Measurements from ENCODE around the gene AADACL3. TPM values are rescaled to one million over a fixed set of nuclear protein-coding genes. Genes with fewer than 3 reads are reported as not detected.

AADACL3 gene
- total and polyA plus RNA-seq, 2 of the 13 experiments (the other 11 are each of a cell fraction or from before 2014, with no cell fraction given): not detected

DNA sequence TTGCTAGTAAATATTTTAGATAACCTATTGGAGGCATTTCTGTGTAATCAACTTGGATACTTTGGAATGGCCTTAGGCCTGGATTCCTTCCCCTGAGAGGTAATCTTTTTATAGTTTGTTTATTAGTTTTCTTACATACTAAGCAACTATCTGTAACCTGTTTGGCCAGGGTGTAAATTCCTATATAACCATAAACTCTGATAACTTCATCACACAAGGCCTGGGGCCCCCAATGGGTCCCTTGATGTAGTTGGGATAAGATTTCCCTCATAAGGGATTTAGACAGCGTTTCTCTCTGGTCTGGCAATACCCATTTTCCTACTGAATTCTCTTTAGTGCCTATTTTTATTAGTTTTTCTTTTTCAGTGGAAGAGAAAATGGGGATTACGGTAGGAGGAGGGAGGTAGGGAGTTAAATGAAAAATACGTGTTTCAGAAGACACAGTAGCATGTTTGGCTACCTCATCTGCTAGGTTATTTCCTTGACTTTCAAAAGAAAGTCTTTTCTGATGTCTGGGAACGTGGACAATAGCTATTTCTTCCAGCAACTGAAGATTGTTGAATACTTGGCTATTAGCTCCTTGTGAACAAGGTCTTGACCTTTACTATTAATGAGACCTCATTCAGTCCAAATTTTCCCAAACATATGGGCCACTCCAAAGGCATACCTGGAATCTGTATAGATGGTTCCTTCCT is 7.4 kb upstream of the AADACL3 start:
- Histone ChIP-seq H3K9ac (ENCODE audit: insufficient read depth, low read depth, low read length) (no peak overlapping the region), H2AFZ (ENCODE audit: low read length) (no peak overlapping the region), H3K4me3 (replicated peaks in 1 of 3; ENCODE audit: insufficient read depth in 1 of 3, low read depth in 2 of 3, low read length in 3 of 3) (no peak overlapping the region), H3K4me1 (ENCODE audit: insufficient read depth, low read length) (no peaks in the 10 kb centered on the region), H4K20me1 (ENCODE audit: insufficient read depth, low read length) (no peaks in the 10 kb centered on the region), H3K79me2 (ENCODE audit: insufficient read depth, low read length) (no peaks in the 10 kb centered on the region), H3K9me3 (ENCODE audit: low read length) (no peaks in the 10 kb centered on the region), H3K36me3 (replicated peaks in 1 of 2; ENCODE audit: control insufficient read depth in 1 of 2, insufficient read depth in 2 of 2, low read length in 2 of 2) (no peaks in the 10 kb centered on the region), H3K27ac (ENCODE audit: extremely low read length, insufficient read depth, low read length) (no peak overlapping the region), H3K27me3 (ENCODE audit: control insufficient read depth in 1 of 2, insufficient read depth in 2 of 2, low read length in 2 of 2) (peaks cover 1 to 8% of the 10 kb centered on the region in 2 experiments; a peak in 1 of 5 replicates), H3K4me2 (ENCODE audit: low read depth, low read length) (no peak overlapping the region)
- DNase-seq (ENCODE audit: low spot score) (no peak), FAIRE-seq (no peak), ATAC-seq (no peak)
- TF ChIP-seq, protein P1, sequence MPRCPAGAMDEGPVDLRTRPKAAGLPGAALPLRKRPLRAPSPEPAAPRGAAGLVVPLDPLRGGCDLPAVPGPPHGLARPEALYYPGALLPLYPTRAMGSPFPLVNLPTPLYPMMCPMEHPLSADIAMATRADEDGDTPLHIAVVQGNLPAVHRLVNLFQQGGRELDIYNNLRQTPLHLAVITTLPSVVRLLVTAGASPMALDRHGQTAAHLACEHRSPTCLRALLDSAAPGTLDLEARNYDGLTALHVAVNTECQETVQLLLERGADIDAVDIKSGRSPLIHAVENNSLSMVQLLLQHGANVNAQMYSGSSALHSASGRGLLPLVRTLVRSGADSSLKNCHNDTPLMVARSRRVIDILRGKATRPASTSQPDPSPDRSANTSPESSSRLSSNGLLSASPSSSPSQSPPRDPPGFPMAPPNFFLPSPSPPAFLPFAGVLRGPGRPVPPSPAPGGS (CRISPR knock-in tag; IDR thresholded peaks at IDR 0.05): no peak
- no peak for TF ChIP-seq HMG20B (CRISPR knock-in tag; conservative IDR thresholded peaks at IDR 0.05)
- TF ChIP-seq XRCC5 (optimal IDR thresholded peaks at IDR 0.05; ENCODE audit: low read length): no peak
- WGBS (ENCODE audit: low lambda C conversion rate): under 1% methylated on average over 4 of the region's 4 CpGs
- ChIA-PET POLR2A (no interaction called here), CTCF (ENCODE audit: low intra/inter-chr PET ratio, low total read pairs) (no interaction called here)
- intact Hi-C loops (cut with micrococcal nuclease; ENCODE audit: unreplicated experiment): no loop called here
- BruUV-seq (replicated peaks): no TSS peak
- in situ Hi-C loops (cut with HindIII; ENCODE audit: extremely low pct_ligation_motif_present, low pct_unique_long_range_greater_than_20kb): no loop called here

DNA sequence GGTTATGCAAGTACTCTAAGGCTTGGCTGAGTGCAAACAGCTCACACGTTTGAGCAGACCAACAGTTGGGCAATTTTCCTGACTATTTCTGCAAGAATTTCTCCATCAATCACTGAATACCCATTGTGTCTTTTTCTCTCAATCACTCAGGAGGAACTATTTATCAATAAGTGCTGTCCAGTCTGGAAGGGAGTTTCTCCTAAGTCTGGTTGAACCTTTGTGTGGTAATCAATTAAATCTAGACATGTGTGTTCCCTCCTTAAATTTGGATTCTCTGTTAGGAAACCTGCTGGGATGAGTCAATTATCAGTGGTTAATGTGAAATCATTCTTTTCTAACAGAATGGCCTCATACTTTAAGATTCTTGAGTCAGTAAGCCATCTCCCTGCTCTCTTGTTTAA is 6.8 kb upstream of the AADACL3 start:
- no peak overlapping the region for H3K4me2 ChIP-seq (ENCODE audit: low read depth, low read length)
- no peaks in the 10 kb centered on the region for H3K4me1 ChIP-seq (ENCODE audit: insufficient read depth, low read length)
- BruUV-seq (replicated peaks): no TSS peak
- CTCF ChIA-PET (ENCODE audit: low intra/inter-chr PET ratio, low total read pairs): no interaction called here
- no peak overlapping the region for H3K27ac ChIP-seq (ENCODE audit: extremely low read length, insufficient read depth, low read length)
- FAIRE-seq (no peak), DNase-seq (ENCODE audit: low spot score) (no peak), ATAC-seq (no peak)
- no peaks in the 10 kb centered on the region for H3K79me2 ChIP-seq (ENCODE audit: insufficient read depth, low read length)
- H3K9me3 ChIP-seq (ENCODE audit: low read length): no peaks in the 10 kb centered on the region
- 0% methylated on average over 1 of the region's 1 CpG for WGBS (ENCODE audit: low lambda C conversion rate)
- H4K20me1 ChIP-seq (ENCODE audit: insufficient read depth, low read length): no peaks in the 10 kb centered on the region
- no peak for TF ChIP-seq KDM6A (CRISPR knock-in tag; IDR thresholded peaks at IDR 0.05; ENCODE audit: low read depth)
- no peak for TF ChIP-seq ZNF598 (CRISPR knock-in tag; IDR thresholded peaks at IDR 0.05; ENCODE audit: borderline replicate concordance)
- no peak for TF ChIP-seq TRIM24 (CRISPR knock-in tag; IDR thresholded peaks at IDR 0.05)
- TF ChIP-seq, protein P2, sequence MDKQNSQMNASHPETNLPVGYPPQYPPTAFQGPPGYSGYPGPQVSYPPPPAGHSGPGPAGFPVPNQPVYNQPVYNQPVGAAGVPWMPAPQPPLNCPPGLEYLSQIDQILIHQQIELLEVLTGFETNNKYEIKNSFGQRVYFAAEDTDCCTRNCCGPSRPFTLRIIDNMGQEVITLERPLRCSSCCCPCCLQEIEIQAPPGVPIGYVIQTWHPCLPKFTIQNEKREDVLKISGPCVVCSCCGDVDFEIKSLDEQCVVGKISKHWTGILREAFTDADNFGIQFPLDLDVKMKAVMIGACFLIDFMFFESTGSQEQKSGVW (CRISPR knock-in tag; IDR thresholded peaks at IDR 0.05; ENCODE audit: borderline replicate concordance): no peak
- TF ChIP-seq, protein P3, sequence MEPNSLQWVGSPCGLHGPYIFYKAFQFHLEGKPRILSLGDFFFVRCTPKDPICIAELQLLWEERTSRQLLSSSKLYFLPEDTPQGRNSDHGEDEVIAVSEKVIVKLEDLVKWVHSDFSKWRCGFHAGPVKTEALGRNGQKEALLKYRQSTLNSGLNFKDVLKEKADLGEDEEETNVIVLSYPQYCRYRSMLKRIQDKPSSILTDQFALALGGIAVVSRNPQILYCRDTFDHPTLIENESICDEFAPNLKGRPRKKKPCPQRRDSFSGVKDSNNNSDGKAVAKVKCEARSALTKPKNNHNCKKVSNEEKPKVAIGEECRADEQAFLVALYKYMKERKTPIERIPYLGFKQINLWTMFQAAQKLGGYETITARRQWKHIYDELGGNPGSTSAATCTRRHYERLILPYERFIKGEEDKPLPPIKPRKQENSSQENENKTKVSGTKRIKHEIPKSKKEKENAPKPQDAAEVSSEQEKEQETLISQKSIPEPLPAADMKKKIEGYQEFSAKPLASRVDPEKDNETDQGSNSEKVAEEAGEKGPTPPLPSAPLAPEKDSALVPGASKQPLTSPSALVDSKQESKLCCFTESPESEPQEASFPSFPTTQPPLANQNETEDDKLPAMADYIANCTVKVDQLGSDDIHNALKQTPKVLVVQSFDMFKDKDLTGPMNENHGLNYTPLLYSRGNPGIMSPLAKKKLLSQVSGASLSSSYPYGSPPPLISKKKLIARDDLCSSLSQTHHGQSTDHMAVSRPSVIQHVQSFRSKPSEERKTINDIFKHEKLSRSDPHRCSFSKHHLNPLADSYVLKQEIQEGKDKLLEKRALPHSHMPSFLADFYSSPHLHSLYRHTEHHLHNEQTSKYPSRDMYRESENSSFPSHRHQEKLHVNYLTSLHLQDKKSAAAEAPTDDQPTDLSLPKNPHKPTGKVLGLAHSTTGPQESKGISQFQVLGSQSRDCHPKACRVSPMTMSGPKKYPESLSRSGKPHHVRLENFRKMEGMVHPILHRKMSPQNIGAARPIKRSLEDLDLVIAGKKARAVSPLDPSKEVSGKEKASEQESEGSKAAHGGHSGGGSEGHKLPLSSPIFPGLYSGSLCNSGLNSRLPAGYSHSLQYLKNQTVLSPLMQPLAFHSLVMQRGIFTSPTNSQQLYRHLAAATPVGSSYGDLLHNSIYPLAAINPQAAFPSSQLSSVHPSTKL (CRISPR knock-in tag; IDR thresholded peaks at IDR 0.05): no peak
- no peak for TF ChIP-seq ZFX (CRISPR knock-in tag; IDR thresholded peaks at IDR 0.05; ENCODE audit: low read depth)
- TF ChIP-seq MTF2 (CRISPR knock-in tag; IDR thresholded peaks at IDR 0.05; ENCODE audit: borderline replicate concordance): no peak
- no peak for TF ChIP-seq TARDBP (CRISPR knock-in tag; IDR thresholded peaks at IDR 0.05)
- no peak for TF ChIP-seq ZNF430 (CRISPR knock-in tag; IDR thresholded peaks at IDR 0.05)
- no peak for TF ChIP-seq ZNF816 (CRISPR knock-in tag; IDR thresholded peaks at IDR 0.05; ENCODE audit: borderline replicate concordance)
- H3K4me3 ChIP-seq (replicated peaks in 1 of 3; ENCODE audit: insufficient read depth in 1 of 3, low read depth in 2 of 3, low read length in 3 of 3): no peak overlapping the region
- intact Hi-C loops (cut with micrococcal nuclease; ENCODE audit: unreplicated experiment): no loop called here
- H3K9ac ChIP-seq (ENCODE audit: insufficient read depth, low read depth, low read length): no peak overlapping the region
- no peaks in the 10 kb centered on the region for H3K36me3 ChIP-seq (replicated peaks in 1 of 2; ENCODE audit: control insufficient read depth in 1 of 2, insufficient read depth in 2 of 2, low read length in 2 of 2)
- in situ Hi-C loops (cut with HindIII; ENCODE audit: extremely low pct_ligation_motif_present, low pct_unique_long_range_greater_than_20kb): no loop called here
- H3K27me3 ChIP-seq (ENCODE audit: control insufficient read depth in 1 of 2, insufficient read depth in 2 of 2, low read length in 2 of 2): peaks cover 1 to 8% of the 10 kb centered on the region in 2 experiments; a peak in 1 of 5 replicates
- no peak overlapping the region for H2AFZ ChIP-seq (ENCODE audit: low read length)
- POLR2A ChIA-PET: no interaction called here

Measured in HepG2 (cell line).